ENCODE results near the gene TBC1D2.

Gene TBC1D2

DNA sequence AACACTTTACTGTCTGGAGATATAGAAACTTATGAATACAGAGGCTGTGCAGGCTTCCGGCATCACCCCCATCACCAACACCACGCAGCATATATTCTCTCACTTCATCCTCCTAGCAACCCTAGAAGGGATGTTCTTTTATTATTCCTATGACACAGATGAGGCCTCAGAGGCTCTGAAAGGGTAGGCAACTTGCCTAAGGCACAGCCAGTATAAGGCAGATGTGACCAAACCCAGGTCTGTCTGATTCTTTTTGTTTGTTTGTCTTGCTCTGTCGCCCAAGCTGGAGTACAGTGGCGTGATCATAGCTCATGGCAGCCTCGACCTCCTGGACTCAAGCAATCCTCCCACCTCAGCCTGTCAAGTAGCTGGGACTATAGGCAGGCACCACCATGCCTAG, 40.2 kb downstream of the TBC1D2 start:
- no peak for DNase-seq

DNA sequence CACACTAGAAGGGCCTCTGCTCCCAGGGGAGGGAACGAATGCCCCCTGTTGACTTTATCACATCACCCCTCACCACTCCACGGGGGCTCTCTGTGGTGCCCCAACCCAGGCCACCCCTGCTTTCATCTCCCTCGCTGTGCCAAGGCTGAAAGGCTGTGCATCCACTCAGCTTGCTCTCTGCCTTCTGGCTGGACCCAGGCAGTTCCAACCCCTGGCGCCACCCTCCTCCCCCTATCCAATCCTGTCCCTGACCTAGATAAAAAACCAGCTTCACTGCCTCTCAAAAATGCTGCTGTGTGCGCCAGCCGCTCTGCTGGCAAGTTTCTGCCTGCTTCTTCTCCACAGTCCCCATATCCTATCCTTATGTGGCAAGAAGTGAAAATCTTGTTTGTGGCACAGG, 40.6 kb downstream of the TBC1D2 start:
- DNase-seq: no peak

GRCh38 chr9:98211260-98211659, 44.2 kb downstream of the TBC1D2 start:
- DNase-seq: no peak

GRCh38 chr9:98210435-98210834, 45.0 kb downstream of the TBC1D2 start:
- no peak for DNase-seq

DNA sequence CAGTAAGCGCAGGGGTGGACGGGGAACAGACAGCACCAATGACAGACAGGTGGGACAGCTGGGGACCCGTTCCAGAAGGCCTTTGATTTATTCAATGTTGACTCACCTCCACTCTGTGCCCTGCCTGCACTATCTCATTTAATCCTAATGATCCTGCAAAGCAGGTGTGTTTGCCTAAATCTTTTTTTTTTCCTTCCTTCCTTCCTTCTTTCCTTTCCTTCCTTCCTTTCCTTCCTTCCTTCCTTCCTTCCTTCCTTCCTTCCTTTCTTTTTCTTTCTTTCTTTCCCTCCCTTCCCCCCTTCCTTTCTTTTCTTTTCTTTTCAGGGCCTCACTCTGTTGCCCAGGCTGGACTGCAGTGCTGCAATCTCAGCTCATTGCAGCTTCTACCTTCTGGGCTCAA, 45.9 kb downstream of the TBC1D2 start:
- DNase-seq: no peak

- DNase-seq: no peak
Measured at GRCh38 chr9:98208635-98209034, 46.8 kb downstream of the TBC1D2 start.

GRCh38 chr9:98207606-98208005, 47.8 kb downstream of the TBC1D2 start:
- no peak for DNase-seq

- DNase-seq: no peak
Measured at GRCh38 chr9:98206754-98207153, 48.7 kb downstream of the TBC1D2 start.

- DNase-seq: no peak
Measured at GRCh38 chr9:98204692-98205091, 50.8 kb downstream of the TBC1D2 start.

DNA sequence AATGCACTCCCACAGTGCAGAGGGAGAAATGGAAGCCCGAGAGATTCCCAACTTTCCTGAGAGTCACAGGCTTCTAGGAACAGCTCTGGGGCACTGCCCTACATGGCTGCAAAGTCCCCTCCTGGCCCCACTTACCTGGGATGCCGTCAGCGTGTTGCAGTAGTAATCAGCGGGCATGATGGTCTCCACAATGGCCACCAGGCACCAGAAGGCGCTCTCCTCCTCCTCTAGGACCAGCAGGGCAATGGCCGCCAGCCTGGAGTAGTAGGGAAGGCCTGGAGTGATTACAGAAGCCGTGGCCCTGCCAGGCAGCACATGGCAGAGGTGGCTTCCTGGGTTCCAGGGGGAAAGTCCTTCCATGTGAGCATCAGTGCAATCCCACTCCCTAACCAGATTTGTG, 52.3 kb downstream of the TBC1D2 start:
- DNase-seq: no peak

GRCh38 chr9:98202252-98202651, 53.2 kb downstream of the TBC1D2 start:
- no peak for DNase-seq

DNA sequence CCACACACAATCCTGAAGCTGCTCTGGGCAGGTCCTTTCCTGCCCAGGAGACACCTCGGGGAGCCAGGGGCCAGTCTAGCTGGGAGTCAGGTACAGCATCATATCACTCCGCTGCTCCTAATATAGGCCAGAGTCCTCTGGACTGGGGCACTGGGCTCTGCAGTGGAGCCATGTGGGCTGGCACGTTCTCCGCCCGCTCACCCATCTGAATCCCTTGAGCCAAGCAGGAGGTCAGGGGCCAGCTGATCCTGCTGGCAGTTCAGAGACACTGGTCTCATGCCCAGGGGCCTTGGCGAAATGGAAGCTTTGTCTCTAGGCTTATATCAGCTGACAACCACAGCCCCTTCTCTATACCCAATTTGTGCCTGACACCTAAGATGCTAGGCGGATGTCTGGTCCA, 53.7 kb downstream of the TBC1D2 start:
- no peak for DNase-seq

DNA sequence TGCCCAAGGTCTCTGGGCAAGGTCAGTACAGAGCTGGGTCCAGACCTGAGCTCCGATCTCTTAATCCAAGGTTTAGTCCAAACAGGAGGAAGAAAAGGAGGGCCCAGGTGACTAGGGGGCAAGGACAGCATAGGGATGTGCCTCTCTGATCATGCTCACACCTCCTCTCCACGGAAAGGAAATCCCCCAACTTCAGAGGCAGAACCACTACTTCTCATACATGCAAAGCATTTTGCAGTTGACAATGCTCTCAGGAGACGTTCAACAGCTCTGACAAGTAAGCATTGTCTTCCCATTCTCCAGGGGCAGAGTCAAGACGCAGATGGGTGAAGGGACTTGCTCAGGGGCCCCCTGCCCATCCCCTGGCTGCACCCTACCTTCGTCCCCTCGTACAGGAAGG, 54.3 kb downstream of the TBC1D2 start:
- DNase-seq: no peak

DNA sequence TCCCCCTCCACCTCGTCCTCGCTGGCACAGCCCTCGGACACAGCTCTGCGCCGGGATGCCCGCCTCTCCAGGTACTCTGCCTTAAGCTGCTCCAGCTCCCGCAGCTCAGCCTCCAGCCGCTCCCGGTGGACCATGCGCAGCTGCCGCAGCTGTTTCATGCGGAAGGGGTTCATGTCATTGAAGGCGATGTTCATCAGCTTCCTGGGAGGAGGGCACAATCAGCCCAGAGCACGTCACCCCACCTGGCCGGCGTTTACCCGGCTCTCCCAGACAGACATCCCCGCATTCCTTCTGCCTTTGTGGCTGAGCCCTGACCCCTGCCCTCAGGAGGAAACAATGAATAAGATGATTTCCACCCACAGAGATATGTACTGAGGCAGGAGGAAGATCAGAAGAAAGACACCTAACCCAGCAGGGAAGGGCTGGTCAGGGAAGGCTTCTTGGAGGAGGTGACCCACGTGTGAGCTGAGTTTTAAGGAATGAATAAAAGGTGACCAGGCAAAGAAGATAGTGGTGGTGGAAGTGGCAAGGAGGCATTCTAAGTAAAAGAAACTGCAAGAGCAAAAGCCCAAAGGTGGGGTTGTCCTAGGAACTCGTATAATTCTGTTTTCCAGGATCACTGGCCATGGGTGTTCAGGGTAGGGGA, 55.9 kb downstream of the TBC1D2 start:
- no peak for DNase-seq

DNA sequence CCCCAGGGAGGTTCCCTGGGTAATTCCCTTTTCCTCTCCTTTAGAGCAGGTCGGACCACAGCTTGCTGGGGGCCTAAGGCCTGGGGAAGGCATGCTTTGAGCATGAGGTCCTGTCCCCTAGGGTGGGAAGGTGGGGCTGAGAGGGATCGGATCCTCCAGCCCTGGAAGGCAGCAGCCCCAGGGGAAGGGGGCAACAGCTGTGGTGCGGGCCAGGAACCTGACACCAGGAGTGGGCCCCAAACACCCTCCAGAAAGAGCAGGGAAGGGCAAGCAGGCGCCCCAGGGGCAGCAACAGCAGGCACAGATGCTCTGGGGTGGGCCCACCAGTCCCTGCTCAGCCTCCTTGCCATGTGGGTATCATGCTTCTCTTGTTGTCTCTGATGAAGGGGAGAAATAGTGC, 59.8 kb downstream of the TBC1D2 start:
- no peak for DNase-seq

- no peak for DNase-seq
Measured at GRCh38 chr9:98193336-98193944, 62.0 kb downstream of the TBC1D2 start.

DNA sequence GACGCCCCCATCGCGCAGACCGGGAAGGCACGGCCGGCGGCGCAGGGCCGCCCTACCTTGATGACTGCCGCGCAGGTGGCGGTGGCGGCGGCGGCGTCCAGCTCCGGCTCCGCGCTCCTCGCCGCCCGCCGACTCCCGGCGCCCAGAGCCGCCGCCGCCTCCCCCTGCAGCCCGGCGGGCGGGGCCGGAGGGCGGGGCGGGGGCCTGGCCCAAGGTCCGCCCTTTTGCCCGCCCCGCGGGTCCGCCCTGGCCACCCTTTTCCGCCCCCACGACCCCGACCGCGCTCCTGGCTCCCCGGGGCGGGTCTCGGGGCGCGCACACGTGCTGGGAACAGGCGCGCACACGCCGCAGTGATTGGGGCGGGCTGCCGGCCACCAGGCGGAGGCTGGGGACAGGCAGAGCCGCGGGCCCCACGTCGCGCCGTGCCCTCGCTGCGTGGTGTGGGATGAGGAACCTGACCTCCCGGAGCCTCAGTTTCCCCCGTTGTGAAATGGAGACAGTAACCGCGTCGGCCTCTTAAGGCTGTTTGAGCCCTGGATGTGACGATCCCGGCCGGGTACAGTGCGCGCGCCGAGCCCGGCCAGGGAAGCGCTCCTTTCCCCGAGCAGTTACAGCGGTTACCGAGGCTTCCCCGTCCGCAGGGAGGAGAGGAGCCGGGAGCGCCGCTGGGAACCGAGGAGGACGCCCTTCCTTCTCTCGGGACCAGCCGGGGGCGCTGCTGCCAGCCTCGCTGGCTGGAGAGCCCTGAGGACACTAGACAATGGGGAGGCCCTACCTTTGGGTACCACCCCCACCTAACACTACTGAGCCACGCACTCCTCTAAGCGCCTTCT, 62.7 kb downstream of the TBC1D2 start, which contains the start of gene CORO2A:
TSS of gene CORO2A (minus strand) at position 135 of the 833 bp plus-strand sequence. CDS start 34,977 bp downstream, outside the sequence.
- DNase-seq: no peak

DNA sequence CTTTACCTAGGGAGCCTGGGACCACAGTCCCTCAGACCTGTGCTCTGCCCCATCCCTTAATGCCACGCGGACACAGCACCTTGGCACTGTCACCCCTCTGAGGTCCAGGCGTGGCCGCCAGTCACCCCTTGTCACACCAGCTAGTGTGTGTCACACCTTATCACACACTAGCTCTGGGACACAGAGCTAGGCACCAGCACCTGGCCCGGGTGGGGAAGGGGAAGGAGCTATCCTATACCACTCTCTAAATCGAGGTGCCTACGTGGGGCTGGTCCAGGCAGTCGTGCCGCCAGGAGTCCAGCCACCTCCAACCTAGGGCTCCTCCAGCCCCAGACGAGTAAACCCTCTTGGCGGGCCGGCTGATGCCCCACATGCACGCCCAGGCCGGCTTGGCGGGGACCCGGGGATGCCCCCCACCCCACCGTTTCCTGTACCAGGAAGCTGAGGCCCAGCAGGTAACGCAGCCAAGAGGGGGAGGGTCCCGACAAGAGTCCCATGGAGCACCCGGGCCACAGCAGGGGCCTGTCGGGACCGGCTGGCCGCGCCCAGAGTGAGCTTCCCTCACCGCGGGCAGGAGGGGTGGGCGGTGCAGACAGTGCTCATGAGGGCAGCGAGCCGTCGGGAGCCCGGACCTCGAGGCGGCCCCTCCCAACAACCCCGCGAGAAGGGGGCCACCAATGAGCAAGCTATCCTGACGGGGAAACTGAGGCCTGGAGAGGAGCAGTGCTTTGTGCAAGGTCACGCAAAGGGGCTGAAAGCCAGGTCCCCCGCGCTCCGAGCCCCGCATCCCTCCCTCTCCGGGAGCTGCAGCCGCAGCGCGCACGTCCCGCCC, 63.6 kb downstream of the TBC1D2 start:
- DNase-seq: no peak

DNA sequence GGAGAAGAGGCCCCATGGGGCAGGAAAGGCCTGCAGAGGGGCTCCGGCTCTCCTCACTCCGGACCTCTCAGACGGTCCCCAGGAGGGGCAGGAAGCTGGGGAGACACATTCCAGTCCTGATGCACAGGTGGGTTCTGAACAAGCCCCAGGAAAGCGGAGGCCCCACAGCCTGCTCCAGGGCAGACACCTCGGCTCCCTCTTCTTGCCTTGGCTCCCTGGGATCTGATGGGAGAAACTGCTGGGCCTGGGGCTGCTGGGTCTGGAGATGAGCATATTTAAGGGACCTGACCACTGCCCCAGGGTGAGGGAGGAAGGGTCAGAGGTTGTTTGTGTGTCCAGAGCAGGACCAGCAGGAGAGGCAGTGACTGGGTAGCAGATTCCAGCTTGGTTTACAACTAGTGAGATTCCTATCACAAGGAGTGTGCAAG, 64.3 kb downstream of the TBC1D2 start:
- no peak for DNase-seq

DNA sequence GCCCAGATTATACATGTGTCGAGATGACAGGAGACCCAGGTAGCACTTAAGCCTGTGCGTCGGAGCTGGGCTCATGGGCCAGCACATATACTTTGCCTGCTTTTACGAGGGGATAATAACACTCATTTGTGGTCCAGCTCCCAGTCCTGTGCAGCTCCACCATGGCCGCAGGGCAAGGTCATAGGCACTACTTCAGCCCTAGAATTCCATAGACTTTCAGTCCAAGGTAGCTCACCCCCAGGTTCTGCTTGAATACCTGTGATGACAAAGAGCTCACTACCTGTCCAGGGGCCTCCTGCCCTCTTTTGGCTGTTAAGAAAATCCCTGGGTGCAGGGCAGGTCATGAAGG, 64.7 kb downstream of the TBC1D2 start:
- no peak for DNase-seq

DNA sequence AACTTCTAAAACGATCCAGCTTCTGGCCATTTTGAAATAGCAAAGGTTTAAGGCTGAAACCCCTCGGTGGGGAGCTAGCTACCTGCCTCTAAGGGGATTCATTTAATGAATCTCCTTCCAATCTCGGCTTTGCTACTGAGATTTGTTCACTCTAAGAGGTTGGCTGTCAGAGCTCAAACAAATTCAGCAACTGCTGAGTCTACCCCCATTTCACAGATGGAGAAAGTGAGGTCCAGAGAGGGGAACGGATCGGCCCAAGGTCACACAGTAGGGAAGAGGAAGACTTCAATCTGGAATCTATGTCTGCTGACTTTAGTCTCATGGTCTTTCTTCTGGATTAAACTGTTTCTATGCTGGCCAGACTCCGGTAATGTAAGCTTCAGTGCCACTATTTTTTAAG, 66.0 kb downstream of the TBC1D2 start:
- DNase-seq: no peak

GRCh38 chr9:98187926-98188325, 67.5 kb downstream of the TBC1D2 start:
- no peak for DNase-seq

DNA sequence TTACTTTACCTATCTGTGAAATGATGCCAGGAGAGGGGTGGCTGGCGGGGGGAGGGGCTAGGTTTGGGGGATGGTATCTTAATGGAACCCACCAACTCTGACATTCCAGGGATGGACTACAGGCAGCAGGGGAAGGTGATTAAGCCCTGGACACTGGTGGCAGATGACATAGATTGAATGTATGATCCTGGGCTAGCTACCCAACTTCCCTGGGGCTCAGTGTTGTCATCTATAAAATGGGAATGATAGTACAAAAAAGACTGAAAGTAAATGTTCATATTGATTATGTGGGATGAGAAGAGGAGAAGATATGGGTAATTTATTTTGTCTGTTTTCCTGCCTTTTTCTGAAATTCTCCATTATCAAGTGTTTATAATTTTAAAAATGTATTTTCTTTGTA, 69.2 kb downstream of the TBC1D2 start:
- no peak for DNase-seq

Data from cerebellar nuclear complex (tissue), 1 donor.